Activated CD8-positive, alpha-beta memory T cell treated with anti-CD3 and anti-CD28 coated beads for 4 hours (primary cell): Measurements from ENCODE around the gene GATA6.

Source experiments
- DNase-seq, 2 donors: peaks; one replicate each; pipeline ENCODE4 v3.0.0-alpha.2; 2020; ENCODE audit warnings: low read depth in 2 of 2

The GATA6 gene

DNA sequence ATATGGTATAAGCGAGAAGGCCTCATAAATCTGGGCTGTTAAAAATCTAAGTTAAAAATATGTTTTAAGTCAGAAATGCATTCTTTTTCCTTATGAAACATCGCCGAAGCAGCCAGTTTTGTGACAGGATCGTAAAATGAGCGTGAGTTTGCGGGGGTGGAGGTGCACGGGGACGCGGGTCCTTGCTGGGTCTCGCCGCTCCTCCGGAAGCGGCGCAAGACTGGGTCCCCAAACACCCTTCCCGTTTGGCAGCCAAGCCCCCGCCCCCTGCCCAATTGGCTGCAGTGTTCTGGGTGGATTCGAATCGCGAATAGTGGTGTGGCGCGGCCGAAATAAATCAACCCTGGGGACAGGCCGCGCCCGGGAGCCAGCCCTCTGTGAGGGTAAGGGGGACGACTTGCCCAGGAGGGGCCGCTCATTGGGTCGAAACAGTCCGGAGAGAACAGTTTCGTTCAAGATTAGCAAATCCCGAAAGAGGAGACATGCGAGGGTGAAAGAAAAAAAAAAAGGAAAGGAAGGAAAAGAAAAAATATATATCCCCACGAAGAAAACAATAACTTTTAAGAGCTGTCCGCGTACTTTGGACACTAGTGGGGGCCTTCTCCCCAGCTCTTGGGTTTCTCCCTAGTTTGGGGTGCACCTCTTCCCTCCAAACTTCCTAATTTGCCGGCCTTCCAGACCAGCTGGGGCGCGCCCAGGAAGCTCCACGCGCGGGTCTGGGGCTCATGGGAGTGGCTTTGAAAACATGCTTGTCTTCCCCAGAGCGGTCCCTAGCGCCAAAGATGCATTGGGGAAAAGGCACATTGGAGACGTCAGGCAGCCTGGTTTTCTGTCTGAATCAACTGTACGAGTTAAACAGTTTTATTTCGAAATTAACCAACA, 3.1 kb upstream of the GATA6 start:
- no peak for DNase-seq

DNA sequence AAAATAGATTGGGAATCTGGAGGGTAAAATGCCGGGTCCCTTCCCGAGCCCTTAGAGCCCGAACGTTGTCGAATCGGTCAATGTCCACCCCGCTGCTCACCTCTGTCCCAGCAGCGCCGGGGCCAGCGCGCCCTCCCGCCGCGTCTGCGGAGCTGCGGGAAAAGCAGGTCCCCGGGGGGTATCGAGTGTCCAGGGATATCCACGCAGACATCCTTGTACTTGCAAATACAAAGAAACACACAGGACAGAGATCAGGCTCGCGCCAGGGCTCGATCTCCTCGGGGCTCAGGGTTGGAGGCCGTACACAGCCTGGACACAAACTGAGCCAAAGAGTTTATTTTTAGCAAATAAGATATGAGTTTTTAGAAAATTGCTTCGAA, 2.3 kb upstream of the GATA6 start:
- no peak for DNase-seq

DNA sequence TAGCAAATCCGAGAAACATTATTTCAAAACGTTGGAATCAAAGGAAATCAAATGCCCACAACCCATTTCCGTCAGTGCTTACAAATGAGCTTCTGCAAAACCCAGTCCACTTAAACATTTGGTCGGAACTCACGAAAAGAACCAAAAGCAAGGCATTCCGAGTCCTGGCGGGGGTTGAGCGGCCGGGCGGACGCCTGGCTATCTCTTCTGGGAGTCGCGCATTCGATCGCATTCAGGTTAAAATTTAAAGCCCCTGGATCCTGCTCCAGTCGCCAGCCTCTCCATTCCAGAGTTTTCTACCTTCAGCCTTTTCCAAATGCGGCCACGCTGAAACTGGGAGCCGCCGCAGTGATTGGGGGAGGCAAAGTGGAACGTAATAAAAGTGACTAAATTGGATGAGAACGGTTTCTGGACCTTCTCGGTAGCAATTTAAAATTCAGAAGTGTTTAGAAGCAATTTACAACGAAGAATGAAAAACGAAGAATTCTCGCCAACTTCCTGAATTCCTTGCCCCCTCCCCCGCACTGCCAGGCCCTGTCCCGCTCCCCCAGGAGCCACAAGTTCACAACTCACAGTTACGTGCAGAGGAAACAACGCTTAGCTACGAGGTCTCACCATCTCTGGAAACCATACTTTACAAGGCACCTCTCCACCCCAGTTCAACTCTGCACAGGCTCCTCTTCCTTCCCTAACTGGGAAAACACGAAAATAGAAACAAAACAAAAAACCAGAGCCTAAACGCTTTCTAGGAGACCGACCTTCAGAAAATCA, 1.7 kb upstream of the GATA6 start:
- no peak for DNase-seq

DNA sequence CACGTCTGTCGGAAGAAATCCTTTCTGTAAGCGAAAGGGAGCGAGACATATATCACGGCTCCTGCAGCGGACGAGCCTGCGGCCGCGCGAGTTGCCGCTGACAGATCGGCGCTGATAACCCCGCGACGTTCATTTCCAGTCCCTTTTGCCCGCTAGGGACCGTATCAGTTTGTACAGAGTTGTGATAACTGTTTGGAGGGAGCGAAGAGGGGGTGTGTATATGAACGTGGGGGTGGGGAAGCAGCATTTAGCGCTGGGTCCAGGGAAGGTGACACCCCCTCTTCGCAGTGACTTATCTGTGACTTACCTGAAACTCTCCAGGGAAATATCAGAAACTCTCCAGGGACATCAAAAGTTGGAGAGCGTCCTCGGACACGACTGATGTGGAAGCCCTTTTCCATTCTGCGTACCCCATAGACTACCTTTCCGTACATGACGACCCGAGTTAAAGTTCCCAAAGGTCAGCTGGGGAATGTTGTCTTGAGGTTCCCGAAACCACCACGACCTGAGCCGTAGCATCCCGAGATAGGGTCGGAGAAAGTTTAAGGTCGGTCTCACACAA, 948 bp upstream of the GATA6 start:
- no peak for DNase-seq

DNA sequence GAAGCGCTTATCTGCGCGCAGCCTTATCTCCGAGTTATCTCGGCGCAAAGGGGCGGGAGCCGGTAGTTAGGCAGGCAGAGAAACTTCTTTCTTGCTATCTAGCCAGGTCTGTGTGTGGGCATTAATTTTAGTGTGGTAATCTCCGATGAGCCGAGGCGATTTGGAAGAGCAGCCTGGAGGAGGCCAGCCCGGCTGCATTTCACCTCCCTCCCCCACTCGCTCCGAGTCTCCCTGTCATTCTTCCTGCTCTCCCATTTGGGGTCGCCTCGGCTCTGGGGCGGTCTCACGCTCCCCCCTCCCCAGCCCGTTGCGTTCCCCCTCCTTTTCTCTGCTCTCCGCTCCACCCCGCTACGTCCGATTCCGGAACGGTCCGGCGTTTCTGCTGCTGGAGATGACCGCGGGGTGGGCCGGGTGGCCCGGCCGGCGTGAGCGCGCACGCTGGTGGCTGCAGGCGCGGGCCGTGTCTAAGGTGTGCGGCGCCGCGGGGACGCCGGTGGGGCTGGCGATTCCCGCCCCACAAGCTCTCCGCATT, 566 bp downstream of the GATA6 start:
- DNase-seq, result no peak

DNA sequence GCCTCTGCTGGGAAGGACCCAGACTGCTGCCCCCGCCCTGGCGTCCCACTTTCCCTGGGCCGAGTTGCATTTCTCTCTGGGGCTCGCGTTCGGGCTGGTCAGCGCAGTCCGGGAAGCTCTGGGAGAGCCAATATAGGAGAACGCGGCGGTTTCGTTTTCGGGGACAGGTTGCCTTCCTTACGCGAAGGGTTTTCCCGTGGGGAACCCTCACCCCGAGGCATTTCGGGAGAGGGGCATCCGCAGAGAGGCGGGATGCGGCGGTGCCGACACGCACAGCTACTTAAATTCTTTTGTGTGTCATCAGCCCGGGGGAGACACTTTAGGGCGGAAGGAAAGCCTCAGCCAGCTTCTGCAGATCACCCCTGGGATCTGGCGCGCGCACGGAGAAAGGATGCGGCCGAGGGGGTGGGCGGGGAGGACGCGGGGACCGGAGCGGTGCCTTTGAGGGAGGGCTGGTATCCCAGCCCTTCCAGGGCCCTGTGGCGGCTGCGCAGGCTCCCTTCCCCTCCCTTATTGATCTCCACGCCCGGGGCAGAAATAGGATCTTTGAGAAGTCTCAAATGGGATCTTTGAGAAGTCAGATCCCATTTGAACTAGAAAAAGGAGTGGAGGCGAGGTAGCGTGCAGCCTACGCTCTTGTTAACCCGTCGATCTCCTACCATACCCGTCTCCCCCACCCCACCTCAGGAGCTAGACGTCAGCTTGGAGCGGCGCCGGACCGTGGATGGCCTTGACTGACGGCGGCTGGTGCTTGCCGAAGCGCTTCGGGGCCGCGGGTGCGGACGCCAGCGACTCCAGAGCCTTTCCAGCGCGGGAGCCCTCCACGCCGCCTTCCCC, 1.2 kb downstream of the GATA6 start:
- DNase-seq, result no peak

DNA sequence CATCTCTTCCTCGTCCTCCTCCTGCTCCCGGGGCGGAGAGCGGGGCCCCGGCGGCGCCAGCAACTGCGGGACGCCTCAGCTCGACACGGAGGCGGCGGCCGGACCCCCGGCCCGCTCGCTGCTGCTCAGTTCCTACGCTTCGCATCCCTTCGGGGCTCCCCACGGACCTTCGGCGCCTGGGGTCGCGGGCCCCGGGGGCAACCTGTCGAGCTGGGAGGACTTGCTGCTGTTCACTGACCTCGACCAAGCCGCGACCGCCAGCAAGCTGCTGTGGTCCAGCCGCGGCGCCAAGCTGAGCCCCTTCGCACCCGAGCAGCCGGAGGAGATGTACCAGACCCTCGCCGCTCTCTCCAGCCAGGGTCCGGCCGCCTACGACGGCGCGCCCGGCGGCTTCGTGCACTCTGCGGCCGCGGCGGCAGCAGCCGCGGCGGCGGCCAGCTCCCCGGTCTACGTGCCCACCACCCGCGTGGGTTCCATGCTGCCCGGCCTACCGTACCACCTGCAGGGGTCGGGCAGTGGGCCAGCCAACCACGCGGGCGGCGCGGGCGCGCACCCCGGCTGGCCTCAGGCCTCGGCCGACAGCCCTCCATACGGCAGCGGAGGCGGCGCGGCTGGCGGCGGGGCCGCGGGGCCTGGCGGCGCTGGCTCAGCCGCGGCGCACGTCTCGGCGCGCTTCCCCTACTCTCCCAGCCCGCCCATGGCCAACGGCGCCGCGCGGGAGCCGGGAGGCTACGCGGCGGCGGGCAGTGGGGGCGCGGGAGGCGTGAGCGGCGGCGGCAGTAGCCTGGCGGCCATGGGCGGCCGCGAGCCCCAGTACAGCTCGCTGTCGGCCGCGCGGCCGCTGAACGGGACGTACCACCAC, 2.1 kb downstream of the GATA6 start:
- DNase-seq, result no peak

DNA sequence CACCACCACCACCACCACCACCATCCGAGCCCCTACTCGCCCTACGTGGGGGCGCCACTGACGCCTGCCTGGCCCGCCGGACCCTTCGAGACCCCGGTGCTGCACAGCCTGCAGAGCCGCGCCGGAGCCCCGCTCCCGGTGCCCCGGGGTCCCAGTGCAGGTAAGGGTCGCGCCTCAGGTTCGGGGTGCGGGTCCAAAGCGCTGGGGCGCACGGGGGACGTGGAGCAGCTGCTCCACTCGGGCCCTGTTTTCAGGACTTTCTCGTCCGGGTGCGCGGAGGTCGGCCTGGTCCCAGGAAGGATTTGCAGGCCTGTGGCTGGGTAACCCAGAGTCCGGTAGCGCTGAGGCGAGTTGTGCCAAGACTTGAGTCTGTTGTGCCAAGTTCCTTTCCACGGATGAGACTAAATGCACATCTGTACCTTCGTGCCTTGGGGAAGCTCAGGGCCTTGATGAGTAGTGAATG, 2.8 kb downstream of the GATA6 start:
- DNase-seq, result no peak

DNA sequence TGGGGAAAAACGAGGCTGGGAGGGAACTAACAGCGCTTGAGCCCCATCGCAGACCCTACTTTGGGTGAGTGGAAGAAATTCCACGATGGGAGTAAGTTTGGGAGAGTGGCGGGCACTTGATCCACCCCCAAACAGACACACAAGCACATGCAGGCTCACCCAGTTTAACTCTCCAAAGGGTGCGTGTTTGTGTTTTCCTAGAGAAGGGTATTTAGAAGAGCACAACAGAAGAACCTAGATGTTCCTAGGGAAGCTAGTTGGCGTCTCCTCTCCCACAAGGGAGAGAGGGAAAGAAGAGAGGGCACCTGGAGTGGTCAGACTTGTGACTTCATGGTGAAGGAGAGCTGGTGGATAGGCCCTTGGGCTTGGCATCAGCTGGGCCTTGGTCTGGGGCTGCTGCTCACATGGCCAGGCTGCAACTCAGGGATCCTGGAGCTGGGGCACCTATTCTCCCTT, 3.2 kb downstream of the GATA6 start:
- DNase-seq, result no peak

DNA sequence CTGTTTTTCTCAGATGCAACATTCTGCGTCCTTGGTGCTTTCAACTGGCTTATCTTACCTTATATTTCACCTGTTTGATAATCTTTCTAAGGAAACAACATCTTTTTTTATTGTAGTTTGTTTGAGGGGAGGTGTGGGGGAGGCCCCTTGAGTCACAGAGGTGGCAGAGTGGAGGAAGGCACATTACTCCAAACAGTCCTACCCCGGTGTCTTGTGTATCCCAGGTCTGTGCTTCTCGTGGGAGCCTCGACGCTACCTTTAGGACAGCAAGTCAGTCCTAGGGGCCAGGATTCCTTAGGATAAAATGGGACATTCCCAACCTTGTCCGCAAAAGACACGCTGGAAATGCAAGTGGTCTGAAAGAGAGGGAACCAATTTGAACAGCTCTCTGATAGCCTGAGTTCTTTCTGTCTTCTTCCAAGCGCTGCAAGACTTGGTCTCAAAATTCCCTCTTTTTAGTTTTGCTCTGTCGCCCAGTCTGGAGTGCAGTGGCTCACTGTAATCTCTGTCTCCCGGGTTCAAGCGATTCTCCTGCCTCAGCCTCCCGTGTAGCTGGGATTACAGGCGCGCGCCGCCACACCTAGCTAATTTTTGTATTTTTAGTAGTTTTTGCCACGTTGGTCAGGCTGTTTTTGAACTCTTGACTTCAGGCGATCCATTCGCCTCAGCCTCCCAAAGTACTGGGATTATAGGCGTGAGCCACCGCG, 4.0 kb downstream of the GATA6 start:
- no peak for DNase-seq

DNA sequence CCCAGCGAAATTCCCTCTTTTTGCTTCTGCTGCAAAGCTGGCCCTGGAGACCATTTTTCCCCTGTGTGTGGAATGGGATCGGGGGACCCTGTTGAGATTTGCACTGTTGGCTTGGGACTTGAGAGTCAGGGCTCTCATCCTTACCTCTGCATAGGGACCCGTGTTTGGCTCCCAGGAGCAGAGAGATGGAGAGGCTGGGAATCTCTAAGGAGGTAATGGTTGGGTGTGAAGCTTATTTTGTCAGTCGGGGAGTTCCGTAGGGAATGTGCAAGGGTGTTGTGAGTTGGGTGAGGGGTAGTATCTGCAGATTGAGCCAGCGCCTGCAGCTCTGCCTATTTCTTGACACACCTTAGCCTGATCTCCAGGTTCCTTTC, 4.5 kb downstream of the GATA6 start:
- DNase-seq, result no peak

DNA sequence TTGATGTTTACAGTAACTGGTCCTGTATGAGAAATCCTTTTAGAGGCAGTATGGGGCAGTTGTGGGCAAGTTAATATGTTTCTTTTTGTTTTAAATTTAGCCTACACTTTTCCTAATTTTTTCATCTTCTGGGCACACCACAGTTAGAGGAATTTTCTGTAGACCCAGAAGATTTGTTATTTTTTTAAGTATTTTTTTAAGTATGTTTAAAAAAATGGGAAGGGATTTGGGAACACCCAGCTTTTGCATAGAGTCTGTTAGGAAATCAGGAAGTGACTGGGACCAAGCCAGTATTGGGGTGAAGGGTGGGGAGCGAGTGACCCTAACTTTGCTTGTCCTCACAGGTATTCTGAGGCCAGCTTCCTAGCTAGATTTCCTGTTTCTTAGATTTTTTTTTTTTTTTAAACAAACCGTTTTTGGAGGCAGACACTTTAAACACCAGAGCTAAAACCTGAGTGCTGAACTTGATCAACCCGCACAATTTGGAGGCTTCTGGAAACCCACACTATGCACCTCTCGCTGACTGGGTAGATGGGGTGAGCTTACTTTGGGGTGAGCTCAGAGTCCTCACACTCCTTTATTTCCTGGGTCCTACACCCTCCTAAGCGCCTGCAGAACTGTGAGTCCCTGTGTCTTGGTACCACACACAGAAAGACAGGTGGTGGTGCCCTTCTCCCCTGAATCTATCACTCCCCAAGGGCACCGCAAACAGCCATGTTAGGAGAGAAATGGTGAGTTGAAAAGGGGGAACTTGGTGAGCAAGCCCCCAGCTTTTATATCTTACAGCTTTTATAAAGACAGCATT, 5.2 kb downstream of the GATA6 start:
- no peak for DNase-seq

DNA sequence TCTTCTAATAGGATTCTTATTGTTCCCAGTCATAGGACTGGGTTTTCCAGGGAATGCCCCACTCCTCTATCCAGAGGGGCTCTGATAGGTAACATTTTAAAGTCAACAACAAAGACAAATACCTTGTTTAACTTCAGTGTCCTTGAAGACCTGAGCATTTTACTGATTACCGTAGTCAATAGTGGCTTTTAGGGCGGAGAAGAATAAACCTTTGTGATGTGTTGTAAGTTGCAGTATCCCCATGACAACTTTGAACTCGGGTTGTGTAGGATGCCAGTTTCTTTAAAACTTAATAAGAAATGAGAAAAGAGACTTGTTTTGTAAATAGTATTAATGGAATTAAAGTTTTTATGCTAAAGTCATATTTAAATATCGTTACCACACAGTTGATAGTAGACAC, 6.0 kb downstream of the GATA6 start:
- DNase-seq, result no peak

DNA sequence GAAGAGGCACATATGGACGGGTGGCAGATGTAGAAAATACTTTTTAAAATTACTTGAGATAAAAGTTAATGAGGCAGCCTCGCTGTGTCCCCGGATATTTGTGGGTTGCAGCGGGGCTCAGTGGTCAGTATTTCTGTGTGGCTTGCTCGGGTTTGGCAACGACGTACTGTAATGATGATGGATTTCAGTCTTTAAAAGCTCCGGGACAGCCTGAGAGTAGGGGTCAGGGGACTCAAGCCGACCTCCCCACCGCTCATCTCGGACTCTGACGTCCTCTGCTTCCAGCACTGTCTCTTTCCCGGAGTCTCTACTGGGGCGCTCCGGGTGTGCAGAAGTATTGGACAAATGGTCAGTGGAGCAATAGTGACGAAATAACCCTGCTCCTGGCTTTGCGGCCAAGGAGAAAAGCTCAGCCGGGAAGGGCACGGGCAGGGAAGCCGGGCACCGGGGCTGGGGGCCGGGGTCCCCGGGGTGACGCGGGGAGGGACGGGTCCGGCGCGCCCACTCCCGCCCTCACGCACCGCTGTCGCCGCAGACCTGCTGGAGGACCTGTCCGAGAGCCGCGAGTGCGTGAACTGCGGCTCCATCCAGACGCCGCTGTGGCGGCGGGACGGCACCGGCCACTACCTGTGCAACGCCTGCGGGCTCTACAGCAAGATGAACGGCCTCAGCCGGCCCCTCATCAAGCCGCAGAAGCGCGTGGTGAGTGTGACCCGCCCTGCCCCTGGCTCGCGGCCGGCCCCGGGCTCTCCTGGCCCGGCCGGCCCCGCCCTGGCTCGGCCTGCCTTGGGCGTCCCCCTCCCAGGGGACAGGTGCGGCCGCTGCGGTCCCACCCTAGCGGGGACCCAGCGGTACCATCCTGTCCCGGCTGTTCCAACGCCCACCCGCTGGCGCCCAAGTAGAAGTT, 7.3 kb downstream of the GATA6 start:
- no peak for DNase-seq

DNA sequence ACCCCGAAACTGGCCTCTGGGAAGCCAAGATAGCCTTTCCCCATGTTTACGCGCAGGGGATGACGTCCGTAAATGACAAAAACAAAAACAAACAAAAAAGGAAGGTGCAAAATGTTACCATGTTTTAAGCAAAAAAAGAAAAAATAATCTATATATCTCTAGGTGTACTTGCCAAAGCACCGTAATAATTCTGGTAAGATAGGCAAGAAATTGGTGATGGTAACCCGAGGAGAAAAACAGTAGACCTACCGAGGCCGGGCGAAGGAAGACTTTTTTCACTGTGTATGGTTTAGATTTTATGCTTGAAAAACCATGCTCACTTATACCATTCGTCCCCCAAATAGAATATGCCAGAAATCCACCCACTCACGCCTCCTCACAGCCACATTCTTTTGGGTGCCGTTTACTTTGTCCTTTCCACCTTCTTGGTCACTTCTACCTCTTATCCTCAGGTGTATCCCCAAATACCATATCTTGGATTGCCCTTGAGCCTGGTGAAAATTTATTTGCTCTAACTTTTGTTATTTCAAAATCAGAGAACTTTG, 8.0 kb downstream of the GATA6 start:
- no peak for DNase-seq

DNA sequence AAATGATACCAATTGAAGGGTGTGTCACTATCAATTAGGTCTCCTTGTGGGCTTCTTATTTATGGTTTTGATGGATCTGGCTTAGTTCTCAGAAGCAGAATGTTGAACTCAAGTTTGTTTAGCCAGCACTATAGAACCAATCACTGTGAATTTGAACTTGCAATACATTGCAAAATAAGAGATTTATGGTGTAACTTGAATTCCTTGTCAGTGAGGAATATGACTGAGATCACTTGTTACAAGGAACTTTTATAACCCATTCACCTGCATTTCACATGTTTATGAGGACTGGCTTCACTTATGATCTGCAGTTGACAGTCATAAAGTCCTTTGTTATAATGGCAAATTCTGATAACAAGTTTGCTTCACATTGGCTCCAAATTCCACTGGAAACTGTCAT, 9.8 kb downstream of the GATA6 start:
- DNase-seq, result no peak

DNA sequence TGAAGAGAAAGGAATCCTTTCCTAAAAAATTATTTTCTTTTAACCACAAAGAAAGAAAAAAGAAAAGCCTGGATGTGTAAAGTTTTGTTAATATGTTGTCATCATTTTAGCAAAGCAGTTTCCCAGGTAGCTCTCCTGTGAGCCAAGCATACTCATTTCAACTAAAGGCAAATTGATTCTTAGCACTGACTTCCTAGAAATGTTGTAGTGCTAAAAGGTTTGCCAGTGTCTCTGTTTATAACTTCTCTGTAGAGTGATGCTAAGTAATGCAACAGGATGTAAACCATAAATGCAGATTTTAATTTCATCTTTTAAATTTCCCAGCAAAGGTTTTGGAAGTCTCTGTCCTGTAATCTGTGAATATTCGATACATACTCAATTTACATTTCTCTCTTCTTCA, 10.2 kb downstream of the GATA6 start:
- DNase-seq, result no peak

DNA sequence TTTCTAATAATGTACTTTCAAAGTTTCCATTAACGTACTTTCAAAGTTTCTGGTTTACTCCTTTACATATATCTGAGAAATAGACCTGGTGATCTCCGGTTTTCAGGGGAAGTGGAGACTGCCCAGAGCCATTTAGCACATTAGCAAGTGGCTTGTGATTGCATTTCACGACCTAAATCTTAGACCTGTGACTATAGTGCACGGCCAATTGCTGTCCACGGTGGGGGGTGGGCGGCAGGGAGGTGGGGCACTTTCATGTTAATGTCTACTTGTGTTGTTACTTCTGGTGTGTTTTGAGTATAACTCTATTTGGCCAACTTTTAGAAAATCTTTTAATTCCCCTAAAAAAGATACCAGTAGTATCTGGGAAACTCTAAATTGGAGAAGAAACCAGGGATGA, 11.3 kb downstream of the GATA6 start:
- no peak for DNase-seq
